SK-N-SH (cell line): ENCODE measurements around the gene RPA1. TPM values are rescaled to one million over a fixed set of nuclear protein-coding genes. Genes with fewer than 3 reads are reported as not detected.
"Not testable (repeated sequence)": the region's sequence is repeated elsewhere in the genome, so short reads cannot be mapped to it uniquely, and the experiment has no call there.

ENCODE experiments used
- CTCF ChIA-PET: fragments of 300-600, 350-600 bp; formaldehyde crosslinking; extraction: SDS; loops from one replicate; lab custom pipeline; 2021; lab: Yijun Ruan, JAX
- POLR2A ChIA-PET: fragments of 350-600 bp; sonication (Branson Sonifier 250); formaldehyde crosslinking; extraction: SDS; loops from one replicate; lab custom pipeline; 2020; ENCODE audit warnings: antibody characterized with exemption, inconsistent platforms; lab: Yijun Ruan, JAX
- DNase-seq: peaks from one replicate; pipeline ENCODE4 v3.0.0; 2012
- H2AFZ ChIP-seq: fragments of 200-600 bp; sonication (generic); 2 replicates; pipeline ENCODE4 v1.8.1; 2016; ENCODE audit warnings: antibody characterized with exemption, mild to moderate bottlenecking, low read depth
- H3F3A ChIP-seq: fragments of 200-600 bp; sonication (generic); replicated peaks from 2 replicates; pipeline ENCODE3; 2016; ENCODE audit warnings: antibody characterized with exemption, mild to moderate bottlenecking; ENCODE audit not compliant: insufficient read depth
- H3K27ac ChIP-seq, 2 experiments: fragments of 200-500 bp in 1 of 2; fragments of 200-600 bp in 1 of 2; sonication (Bioruptor generic) in 1 of 2; sonication (generic), shearing (Covaris generic) in 1 of 2; 2 replicates each; pipeline versions ENCODE4 v1.5.1 to v1.6.1; 2014 to 2016; ENCODE audit warnings: low read depth in 2 of 2, inconsistent platforms in 1 of 2, low read length in 1 of 2, mild to moderate bottlenecking in 1 of 2, mixed read lengths in 1 of 2
- H3K27me3 ChIP-seq: fragments of 200-600 bp; sonication (generic), shearing (Covaris generic); 2 replicates; pipeline ENCODE4 v1.6.1; 2016; ENCODE audit warnings: mixed run types; ENCODE audit not compliant: insufficient read depth
- H3K36me3 ChIP-seq, 2 experiments: fragments of 200-500 bp in 1 of 2; fragments of 200-600 bp in 1 of 2; sonication (Bioruptor generic) in 1 of 2; sonication (generic) in 1 of 2; replicated peaks in 1 of 2; 2 replicates each; pipeline versions ENCODE3 to v1.5.1; 2014 to 2016; ENCODE audit warnings: low read length in 1 of 2, mild to moderate bottlenecking in 1 of 2; ENCODE audit not compliant: insufficient read depth in 2 of 2, control insufficient read depth in 1 of 2
- H3K4me1 ChIP-seq, 2 experiments: fragments of 200-500 bp in 1 of 2; fragments of 200-600 bp in 1 of 2; sonication (Bioruptor generic) in 1 of 2; sonication (generic), shearing (Covaris generic) in 1 of 2; 2 replicates each; pipeline versions ENCODE4 v1.5.1 to v1.6.1; 2014 to 2016; ENCODE audit warnings: low read depth in 1 of 2, low read length in 1 of 2, mixed run types in 1 of 2; ENCODE audit not compliant: insufficient read depth in 2 of 2, control insufficient read depth in 1 of 2
- H3K4me2 ChIP-seq: fragments of 200-600 bp; sonication (generic), shearing (Covaris generic); 2 replicates; pipeline ENCODE4 v1.6.1; 2017; ENCODE audit warnings: mixed run types
- H3K4me3 ChIP-seq, 2 experiments: fragments of 200-500 bp in 1 of 2; fragments of 200-600 bp in 1 of 2; sonication (Bioruptor generic) in 1 of 2; sonication (generic), shearing (Covaris generic) in 1 of 2; 2 replicates each; pipeline versions ENCODE4 v1.5.1 to v1.8.1; 2014 to 2016; ENCODE audit warnings: low read depth in 2 of 2, inconsistent platforms in 1 of 2, low read length in 1 of 2, mild to moderate bottlenecking in 1 of 2, mixed read lengths in 1 of 2, moderate library complexity in 1 of 2
- H3K79me2 ChIP-seq: fragments of 200-600 bp; sonication (generic); 2 replicates; pipeline ENCODE4 v1.8.1; 2017; ENCODE audit warnings: mild to moderate bottlenecking; ENCODE audit not compliant: insufficient read depth
- H3K9ac ChIP-seq: fragments of 200-600 bp; sonication (generic); 2 replicates; pipeline ENCODE4 v1.6.1; 2017; ENCODE audit warnings: mixed run types
- H3K9me2 ChIP-seq: fragments of 200-600 bp; sonication (generic); 2 replicates; pipeline ENCODE4 v1.6.1; 2017; ENCODE audit warnings: mixed run types
- H3K9me3 ChIP-seq: fragments of 200-600 bp; sonication (generic); 2 replicates; pipeline ENCODE4 v1.6.1; 2017; ENCODE audit warnings: mixed run types, mild to moderate bottlenecking, moderate library complexity
- H4K20me1 ChIP-seq: fragments of 200-600 bp; sonication (generic); 2 replicates; pipeline ENCODE4 v1.6.1; 2017; ENCODE audit warnings: mild to moderate bottlenecking, mixed run types; ENCODE audit not compliant: insufficient read depth
- CHD2 ChIP-seq: fragments of 150-350 bp; IDR thresholded peaks from 2 replicates; pipeline ENCODE4 v1.6.1; 2018; ENCODE audit warnings: low read length; ENCODE audit not compliant: partially characterized antibody
- ELF1 ChIP-seq: IDR thresholded peaks from 2 replicates; pipeline ENCODE4 v1.4.0; 2012
- FOSL2 ChIP-seq: IDR thresholded peaks from 2 replicates; pipeline ENCODE4 v1.4.0; 2012; ENCODE audit warnings: low read depth, mild to moderate bottlenecking, moderate library complexity, borderline replicate concordance
- GABPA ChIP-seq: IDR thresholded peaks from 2 replicates; pipeline ENCODE4 v1.4.0; 2012; ENCODE audit warnings: low read depth, mild to moderate bottlenecking
- GATA2 ChIP-seq: sonication (generic); formaldehyde crosslinking; IDR thresholded peaks from 2 replicates; pipeline ENCODE4 v1.5.0; 2020; ENCODE audit warnings: mild to moderate bottlenecking, missing genetic modification reagents
- MEF2A ChIP-seq: IDR thresholded peaks from 2 replicates; pipeline ENCODE4 v1.4.0; 2012; ENCODE audit warnings: low read depth, borderline replicate concordance
- NRF1 ChIP-seq: IDR thresholded peaks from 2 replicates; pipeline ENCODE4 v1.6.1; 2012; ENCODE audit warnings: low read depth, mild to moderate bottlenecking, low read length
- RFX5 ChIP-seq: IDR thresholded peaks from 2 replicates; pipeline ENCODE4 v1.6.1; 2012; ENCODE audit warnings: mild to moderate bottlenecking, improper control_type of control experiment, low read length
- SMC3 ChIP-seq: IDR thresholded peaks from 2 replicates; pipeline ENCODE4 v1.6.1; 2012; ENCODE audit warnings: low read depth, low read length, improper control_type of control experiment
- USF1 ChIP-seq: IDR thresholded peaks from 2 replicates; pipeline ENCODE4 v1.4.0; 2012; ENCODE audit warnings: low read depth, borderline replicate concordance
- YY1 ChIP-seq: IDR thresholded peaks from 2 replicates; pipeline ENCODE4 v1.4.0; 2012; ENCODE audit warnings: low read depth, mild to moderate bottlenecking
- WGBS: methylation state at CpG from one replicate; pipeline ENCODE4 v1.1.6; 2017; ENCODE audit warnings: low lambda C conversion rate; 5-methylcytosine and 5-hydroxymethylcytosine counted together
- polyA plus RNA-seq, 3 experiments: library from polyadenylated mRNA; depleted of rRNA; stranded (reverse); fragments of >200 nt; gene quantifications; 2 replicates each; pipeline ENCODE4 v1.2.3, GENCODE V29; 2012

RPA1 gene
- polyA plus RNA-seq, 1 of the 3 experiments (the other 2 are of a cell fraction) = 47.2 TPM

DNA sequence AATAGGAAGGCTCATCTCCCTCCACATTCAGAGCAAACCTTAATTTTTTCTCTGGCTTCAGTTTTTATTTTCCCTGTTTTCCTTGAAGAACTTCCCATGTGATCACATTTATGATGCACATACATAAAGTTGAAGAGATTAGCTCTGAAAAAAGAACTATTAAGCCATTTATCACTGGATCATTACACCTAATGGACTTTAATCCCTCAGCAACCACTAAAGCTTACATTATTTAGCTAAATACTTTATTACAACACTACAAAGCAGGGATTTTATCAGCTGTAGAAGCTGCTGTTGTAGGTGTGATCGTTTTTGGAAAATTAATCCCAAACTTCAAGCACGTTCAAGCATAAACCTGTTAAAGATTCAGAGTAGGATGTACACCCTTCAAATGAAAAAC lies 21.2 kb upstream of the RPA1 start (continued):
- no peak for TF ChIP-seq GATA2 (CRISPR knock-in tag)

- H3F3A ChIP-seq, H3K79me2 ChIP-seq, H3K9me2 ChIP-seq, H3K4me2 ChIP-seq, H3K27me3 ChIP-seq, H4K20me1 ChIP-seq, H2AFZ ChIP-seq, H3K9me3 ChIP-seq, CTCF ChIA-PET, H3K9ac ChIP-seq, H3K4me3 ChIP-seq, DNase-seq, H3K4me1 ChIP-seq, H3K27ac ChIP-seq: not testable (repeated sequence)
- WGBS = 99% methylated on average over 8 of the region's 8 CpGs
- peaks cover 9 to 10% of the 10 kb centered on the region in 2 experiments for H3K36me3 ChIP-seq
- POLR2A ChIA-PET = interaction anchor here (0.5 to 0.6 kb wide), 2 partner anchors 20 to 198 kb away, joined by 3 read pairs; partner anchors contain the start of genes RPA1 and SMYD4
These were observed 20.0 kb upstream of the RPA1 start for GRCh38 chr17:1809815-1810214.

DNA sequence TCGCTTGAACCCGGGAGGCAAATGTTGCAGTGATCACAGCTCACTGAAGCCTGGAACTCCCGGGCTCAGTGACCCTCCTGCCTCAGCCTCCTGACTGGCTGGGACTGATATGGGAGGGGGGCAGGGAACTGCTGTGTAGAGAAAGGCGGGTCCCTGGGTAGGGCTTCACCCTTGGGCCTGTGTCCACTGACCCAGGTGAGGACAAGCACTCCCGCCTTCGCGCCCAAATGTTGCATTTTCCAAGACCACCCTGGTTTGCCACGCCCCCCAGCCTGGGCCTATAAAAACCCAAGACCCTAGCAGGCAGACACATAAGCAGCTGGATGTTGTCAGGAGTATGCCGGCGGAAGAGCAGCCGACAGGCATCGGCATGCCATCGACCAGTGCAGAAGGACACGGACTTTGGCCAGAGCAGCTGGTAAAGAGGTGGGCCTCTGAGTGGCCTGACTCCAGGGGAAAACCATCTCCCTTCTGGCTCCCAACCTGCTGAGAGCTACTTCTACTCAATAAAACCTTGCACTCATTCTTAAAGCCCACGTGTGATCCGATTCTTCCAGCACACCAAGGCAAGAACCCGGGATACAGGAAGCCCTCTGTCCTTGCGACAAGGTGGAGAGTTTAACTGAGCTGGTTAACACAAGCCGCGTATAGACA lies 19.2 kb upstream of the RPA1 start:
- H3K9ac ChIP-seq = no peak overlapping the region
- peaks cover 9 to 10% of the 10 kb centered on the region in 2 experiments for H3K36me3 ChIP-seq
- no peaks in the 10 kb centered on the region for H3F3A ChIP-seq
- H3K9me3 ChIP-seq = no peaks in the 10 kb centered on the region
- no peak overlapping the region for H2AFZ ChIP-seq
- 95% methylated on average over 20 of the region's 20 CpGs for WGBS
- DNase-seq = no peak
- H3K9me2 ChIP-seq = no peaks in the 10 kb centered on the region
- H3K4me1 ChIP-seq = no peaks in the 10 kb centered on the region
- ChIA-PET CTCF (no interaction called here), POLR2A (interaction anchor here (0.5 kb wide), 1 partner anchor 197 kb away, joined by 3 read pairs; no protein-coding TSS in a partner anchor)
- H3K27ac ChIP-seq = no peak overlapping the region
- TF ChIP-seq USF1 (no peak), GABPA (no peak), CHD2 (no peak), ELF1 (no peak), NRF1 (no peak), SMC3 (no peak), GATA2 (CRISPR knock-in tag) (no peak), FOSL2 (no peak), RFX5 (no peak), YY1 (no peak), MEF2A (no peak)
- no peaks in the 10 kb centered on the region for H3K27me3 ChIP-seq
- H3K79me2 ChIP-seq = peaks cover 4% of the 10 kb centered on the region; the same call in 1 of the 2 replicates
- H3K4me3 ChIP-seq = no peak overlapping the region
- no peaks in the 10 kb centered on the region for H4K20me1 ChIP-seq
- no peak overlapping the region for H3K4me2 ChIP-seq
